Mucosa of rectum (tissue), 2 donors: ENCODE data around the gene SOWAHA.
"Not testable (repeated sequence)": the region's sequence is repeated elsewhere in the genome, so short reads cannot be mapped to it uniquely, and the experiment has no call there.

Source experiments
- H3K27ac ChIP-seq, 2 donors: one replicate each; pipeline ENCODE4 v1.7.0; 2013; ENCODE audit warnings: inconsistent platforms in 2 of 2, low read depth in 2 of 2, low read length in 2 of 2
- H3K27me3 ChIP-seq, 2 donors: one replicate each; pipeline ENCODE4 v1.7.0; 2013; ENCODE audit warnings: low read length in 2 of 2; ENCODE audit not compliant: control insufficient read depth in 2 of 2, insufficient read depth in 2 of 2
- H3K36me3 ChIP-seq, 2 donors: one replicate each; pipeline ENCODE4 v1.7.0; 2013; ENCODE audit warnings: low read length in 2 of 2; ENCODE audit not compliant: control insufficient read depth in 2 of 2, insufficient read depth in 2 of 2
- H3K4me1 ChIP-seq, 2 donors: one replicate each; pipeline ENCODE4 v1.7.0; 2013; ENCODE audit warnings: low read length in 2 of 2, mild to moderate bottlenecking in 1 of 2; ENCODE audit not compliant: control insufficient read depth in 2 of 2, insufficient read depth in 2 of 2
- H3K4me3 ChIP-seq, 2 donors: one replicate each; pipeline ENCODE4 v1.7.0; 2013; ENCODE audit warnings: low read length in 2 of 2
- H3K9ac ChIP-seq, 2 donors: one replicate each; pipeline ENCODE4 v1.7.0; 2013; ENCODE audit warnings: low read length in 2 of 2, low read depth in 1 of 2, mild to moderate bottlenecking in 1 of 2
- H3K9me3 ChIP-seq, 2 donors: one replicate each; pipeline ENCODE4 v1.7.0; 2013; ENCODE audit warnings: low read length in 2 of 2; ENCODE audit not compliant: control insufficient read depth in 2 of 2
- donor health status: healthy.
- donor health status: Normal muscosa, but diverticular disease.

SOWAHA gene

DNA sequence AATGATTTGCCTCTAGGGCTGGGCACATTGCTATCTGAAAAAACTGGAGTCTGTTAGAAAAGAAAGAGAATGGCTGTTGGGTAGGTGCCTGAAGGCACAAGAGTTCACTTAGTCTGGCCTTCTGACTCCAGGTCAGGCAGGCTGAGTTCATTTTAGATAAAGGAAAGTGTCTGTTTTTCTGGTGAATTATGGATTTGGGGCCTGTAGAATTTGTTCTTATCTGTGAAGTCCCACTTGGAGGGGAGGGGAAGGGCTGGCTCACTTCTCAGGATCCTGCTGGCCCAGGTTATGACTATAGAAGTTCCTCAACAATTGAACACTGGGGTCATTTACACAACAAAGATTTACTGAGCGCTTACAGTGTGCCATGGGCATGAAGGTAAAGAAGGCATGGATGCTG lies 24.6 kb upstream of the SOWAHA start:
- H3K9ac ChIP-seq = no peak overlapping the region
- no peak overlapping the region for H3K27ac ChIP-seq
- H3K27me3 ChIP-seq = no peaks in the 10 kb centered on the region
- no peaks in the 10 kb centered on the region for H3K36me3 ChIP-seq
- no peaks in the 10 kb centered on the region for H3K4me1 ChIP-seq
- no peak overlapping the region for H3K4me3 ChIP-seq
- H3K9me3 ChIP-seq = no peaks in the 10 kb centered on the region

DNA sequence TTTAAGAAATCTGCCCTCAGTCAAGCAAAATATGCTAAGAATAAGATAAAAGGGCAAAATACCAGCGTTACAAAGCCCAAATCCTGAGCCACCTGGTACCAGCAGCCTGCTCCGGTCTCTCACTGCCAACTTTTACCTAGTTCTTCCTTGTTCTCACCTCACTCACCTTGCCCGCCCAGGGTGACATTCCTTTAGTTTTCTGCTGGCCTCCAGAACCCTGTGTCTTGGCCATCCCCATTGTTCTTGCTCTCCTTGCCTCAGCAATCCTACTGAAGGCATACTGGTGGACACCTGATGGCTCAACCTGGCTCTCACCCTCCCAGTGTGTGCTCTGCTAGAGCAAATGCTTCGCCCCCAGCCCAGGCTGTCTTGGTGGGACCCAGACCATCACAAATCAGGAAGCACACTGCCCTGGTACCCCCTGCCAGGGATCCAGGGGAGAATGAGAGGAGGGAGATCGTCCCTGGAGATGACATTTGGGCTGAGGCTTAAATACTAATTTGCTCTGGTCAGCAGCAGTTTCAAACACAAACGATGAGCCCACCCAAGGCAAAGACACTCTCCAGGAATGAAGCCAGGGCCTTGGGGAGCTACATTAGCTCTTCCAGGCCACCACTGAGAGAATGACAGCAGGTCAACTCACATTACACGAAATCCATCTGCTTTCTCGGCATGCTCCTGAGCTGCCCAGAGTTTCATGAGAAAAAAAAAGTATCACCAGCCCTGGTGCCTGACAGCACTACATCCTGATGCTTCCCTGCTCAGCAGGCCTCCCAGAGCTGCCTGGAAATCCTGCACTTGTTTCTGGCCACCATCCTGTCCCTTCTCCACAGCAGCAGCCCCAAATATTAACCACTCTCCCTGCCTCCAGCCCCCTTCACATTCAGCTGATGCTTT lies 23.9 kb upstream of the SOWAHA start:
- no peaks in the 10 kb centered on the region for H3K36me3 ChIP-seq
- no peak overlapping the region for H3K27ac ChIP-seq
- H3K9me3 ChIP-seq = no peaks in the 10 kb centered on the region
- no peaks in the 10 kb centered on the region for H3K4me1 ChIP-seq
- H3K9ac ChIP-seq = no peak overlapping the region
- H3K27me3 ChIP-seq = no peaks in the 10 kb centered on the region
- no peak overlapping the region for H3K4me3 ChIP-seq

DNA sequence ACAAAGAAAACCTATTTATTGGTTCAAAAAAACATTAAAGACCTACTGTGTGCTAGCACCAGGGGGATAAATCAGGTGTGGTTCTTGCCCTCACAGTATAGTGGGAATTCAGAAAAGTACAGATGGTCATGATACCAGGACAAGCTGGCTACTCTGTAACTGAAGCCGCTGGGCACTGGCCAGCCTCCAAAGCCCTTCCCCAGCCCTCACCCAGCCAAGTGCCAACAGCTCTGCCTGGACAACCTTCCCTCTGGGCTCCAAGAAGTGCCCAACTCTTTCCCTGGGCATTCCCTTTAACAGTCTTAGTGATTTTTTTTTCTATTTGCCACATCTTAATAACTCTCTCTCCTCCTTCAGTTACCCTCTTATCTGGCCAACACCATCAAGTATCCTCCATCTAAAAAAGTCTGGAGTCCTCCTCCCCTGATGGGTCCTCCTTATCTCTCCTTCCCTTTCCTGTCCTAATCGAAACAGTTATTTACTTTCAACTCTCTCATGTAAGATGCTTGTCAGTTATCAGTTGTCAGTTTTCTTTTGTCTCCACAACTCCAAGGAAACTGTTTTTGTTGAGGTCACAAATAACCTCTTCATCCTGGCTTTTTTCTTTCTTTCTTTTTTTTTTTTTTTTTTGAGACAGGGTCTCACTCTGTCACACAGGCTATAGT lies 22.8 kb upstream of the SOWAHA start:
- no peaks in the 10 kb centered on the region for H3K9me3 ChIP-seq
- H3K27ac ChIP-seq = no peak overlapping the region
- no peak overlapping the region for H3K4me3 ChIP-seq
- no peaks in the 10 kb centered on the region for H3K27me3 ChIP-seq
- H3K4me1 ChIP-seq = no peaks in the 10 kb centered on the region
- H3K9ac ChIP-seq = no peak overlapping the region
- H3K36me3 ChIP-seq = no peaks in the 10 kb centered on the region

DNA sequence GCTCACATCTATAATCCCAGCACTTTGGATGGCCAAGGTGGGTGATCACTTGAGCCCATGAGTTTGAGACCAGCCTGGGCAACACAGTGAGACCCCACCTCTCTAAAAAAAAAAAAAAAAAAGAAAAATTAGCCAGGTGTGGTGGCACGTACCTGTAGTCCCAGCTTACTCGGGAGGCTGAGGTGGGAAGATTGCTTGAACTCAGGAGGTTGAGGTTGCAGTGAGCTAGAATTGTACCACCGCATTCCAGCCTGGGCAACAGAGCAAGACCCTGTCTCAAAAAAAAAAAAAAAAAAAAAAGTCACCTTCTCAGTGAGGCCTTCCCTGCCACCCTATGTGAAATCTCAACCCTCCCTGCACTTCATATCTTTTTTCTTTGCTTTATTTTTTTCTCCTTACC lies 22.1 kb upstream of the SOWAHA start:
- Histone ChIP-seq H3K36me3 (no peaks in the 10 kb centered on the region), H3K27me3 (no peaks in the 10 kb centered on the region)

DNA sequence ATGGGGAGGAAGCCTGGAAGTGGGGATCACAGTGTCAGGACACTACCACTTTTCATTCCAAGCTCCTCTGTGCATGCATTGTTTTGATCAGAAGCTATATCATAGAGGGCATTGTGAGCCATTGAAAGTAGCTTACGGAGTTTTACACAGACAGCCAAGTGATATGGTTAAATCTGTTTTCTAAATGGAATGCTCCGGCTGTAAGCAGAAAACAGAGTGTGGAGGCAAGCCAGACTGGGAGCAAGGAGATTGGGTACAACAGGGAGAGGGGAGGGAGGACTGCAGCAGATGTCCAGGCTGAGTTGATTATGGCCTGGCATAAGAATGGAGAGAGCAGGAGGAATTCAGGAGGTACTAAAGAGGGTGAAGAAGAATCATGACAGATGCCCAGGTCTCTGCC lies 15.5 kb upstream of the SOWAHA start:
- Histone ChIP-seq H3K9ac (no peak overlapping the region), H3K27me3 (peaks cover 0 to 2% of the 10 kb centered on the region in 2 donors), H3K4me1 (no peaks in the 10 kb centered on the region), H3K4me3 (no peak overlapping the region), H3K9me3 (no peaks in the 10 kb centered on the region), H3K36me3 (no peaks in the 10 kb centered on the region), H3K27ac (no peak overlapping the region)

More for the DNA sequence above, 22.1 kb upstream of the SOWAHA start:
- Histone ChIP-seq H3K9ac (no peak overlapping the region), H3K9me3 (no peaks in the 10 kb centered on the region), H3K27ac (no peak overlapping the region), H3K4me1 (no peaks in the 10 kb centered on the region), H3K4me3 (no peak overlapping the region)

DNA sequence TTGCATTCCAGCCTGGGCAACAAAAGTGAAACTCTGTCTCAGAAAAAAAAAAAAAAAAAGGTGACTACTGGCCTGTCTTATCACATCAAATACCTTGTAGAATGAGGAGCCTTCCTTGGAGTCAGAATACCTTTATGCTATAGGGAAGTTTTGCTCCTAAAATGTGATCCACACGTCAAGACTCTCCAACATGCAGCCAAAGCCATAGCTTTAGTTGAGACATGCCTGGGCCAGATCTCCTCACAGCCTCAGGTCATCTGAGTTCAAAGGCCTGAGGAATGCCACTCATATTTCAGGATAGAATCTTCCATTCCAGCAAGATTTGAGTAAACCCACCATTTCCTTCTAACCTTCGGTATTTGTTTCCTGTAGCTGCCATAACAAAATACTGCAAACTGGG lies 13.7 kb upstream of the SOWAHA start:
- no peaks in the 10 kb centered on the region for H3K4me1 ChIP-seq
- H3K4me3 ChIP-seq = no peak overlapping the region
- no peak overlapping the region for H3K27ac ChIP-seq
- no peaks in the 10 kb centered on the region for H3K9me3 ChIP-seq
- no peak overlapping the region for H3K9ac ChIP-seq
- peaks cover 0 to 2% of the 10 kb centered on the region in 2 donors for H3K27me3 ChIP-seq
- no peaks in the 10 kb centered on the region for H3K36me3 ChIP-seq

DNA sequence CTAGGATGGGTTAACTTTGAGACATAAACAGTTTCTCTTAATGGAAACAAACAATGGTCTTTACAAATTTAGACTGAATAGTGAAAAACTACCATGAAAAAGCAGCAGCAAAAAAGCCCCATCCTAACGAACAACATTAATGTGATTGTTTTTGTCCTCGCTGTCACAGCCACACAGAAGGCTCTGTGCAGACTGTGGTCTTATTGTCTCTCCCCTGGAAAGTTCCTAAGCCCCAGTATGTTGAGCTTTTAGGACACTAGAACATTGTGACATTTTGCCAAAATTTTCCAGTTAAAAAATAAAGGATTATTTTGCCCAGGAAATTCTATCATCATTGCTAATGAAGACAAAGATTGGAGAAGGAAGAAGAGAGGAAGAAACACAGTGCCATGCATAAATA lies 12.6 kb upstream of the SOWAHA start:
- no peak overlapping the region for H3K4me3 ChIP-seq
- peaks cover 0 to 2% of the 10 kb centered on the region in 2 donors for H3K27me3 ChIP-seq
- H3K27ac ChIP-seq = no peak overlapping the region
- no peaks in the 10 kb centered on the region for H3K9me3 ChIP-seq
- no peak overlapping the region for H3K9ac ChIP-seq
- no peaks in the 10 kb centered on the region for H3K36me3 ChIP-seq
- H3K4me1 ChIP-seq = no peaks in the 10 kb centered on the region

DNA sequence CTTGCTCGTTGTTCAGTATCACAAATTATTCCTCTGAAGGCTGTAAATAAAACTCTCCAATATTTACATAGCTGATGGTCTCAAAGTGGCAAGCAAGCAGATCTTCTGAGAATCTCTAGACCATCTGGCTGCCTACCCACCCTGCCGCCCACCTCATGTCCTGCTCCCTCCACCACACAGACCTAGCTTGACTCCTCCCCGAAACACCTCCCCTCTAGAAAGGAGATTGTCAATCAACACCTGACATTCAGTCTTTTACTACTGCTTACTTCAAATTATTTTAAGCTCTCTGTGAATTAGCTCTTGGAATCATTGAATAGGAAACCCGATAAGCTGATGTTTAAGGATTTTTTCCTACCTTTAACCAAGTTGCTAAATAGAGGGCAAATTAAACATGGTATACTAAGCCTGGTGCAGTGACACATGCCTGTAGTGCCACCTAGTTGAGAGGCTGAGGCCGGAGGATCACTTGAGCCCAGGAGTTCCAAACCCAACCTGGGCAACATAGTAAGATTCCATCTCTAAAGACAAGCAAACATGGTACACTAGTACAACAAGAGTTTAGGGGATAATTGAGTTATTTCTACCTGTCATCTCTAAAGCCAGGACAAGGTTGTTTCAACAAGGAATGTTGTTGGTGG lies 10.9 kb upstream of the SOWAHA start:
- Histone ChIP-seq H3K4me3 (no peak overlapping the region), H3K9me3 (no peaks in the 10 kb centered on the region), H3K27me3 (peaks cover 0 to 2% of the 10 kb centered on the region in 2 donors), H3K36me3 (no peaks in the 10 kb centered on the region), H3K27ac (no peak overlapping the region), H3K4me1 (peaks cover 0 to 3% of the 10 kb centered on the region in 2 donors), H3K9ac (no peak overlapping the region)

DNA sequence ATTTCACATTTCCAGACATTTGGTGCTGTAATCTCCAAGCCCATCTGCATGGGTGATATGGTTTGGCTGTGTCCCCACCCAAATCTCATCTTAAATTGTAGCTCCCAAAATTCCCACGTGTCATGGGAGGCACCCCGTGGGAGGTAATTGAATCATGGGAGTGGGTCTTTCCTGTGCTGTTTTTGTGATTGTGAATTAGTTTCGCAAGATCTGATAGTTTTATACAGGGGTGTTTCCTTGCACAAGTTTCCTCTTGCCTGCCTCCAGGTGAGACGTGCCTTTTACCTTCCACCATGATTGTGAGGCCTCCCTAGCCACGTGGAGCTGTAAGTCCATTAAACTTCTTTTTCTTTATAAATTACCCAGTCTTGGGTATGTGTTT lies 10.4 kb upstream of the SOWAHA start:
- H3K27me3 ChIP-seq, H3K9ac ChIP-seq, H3K27ac ChIP-seq, H3K9me3 ChIP-seq, H3K36me3 ChIP-seq, H3K4me3 ChIP-seq, H3K4me1 ChIP-seq: not testable (repeated sequence)

DNA sequence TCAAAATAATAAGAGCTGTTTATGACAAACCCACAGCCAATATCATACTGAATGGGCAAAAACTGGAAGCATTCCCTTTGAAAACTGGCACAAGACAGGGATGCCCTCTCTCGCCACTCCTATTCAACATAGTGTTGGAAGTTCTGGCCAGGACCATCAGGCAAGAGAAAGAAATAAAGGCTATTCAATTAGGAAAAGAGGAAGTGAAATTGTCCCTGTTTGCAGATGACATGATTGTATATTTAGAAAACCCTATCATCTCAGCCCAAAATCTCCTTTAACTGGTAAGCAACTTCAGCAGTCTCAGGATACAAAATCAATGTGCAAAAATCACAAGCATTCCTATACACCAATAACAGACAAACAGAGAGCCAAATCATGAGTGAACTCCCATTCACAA lies 8.9 kb upstream of the SOWAHA start:
- H3K27me3 ChIP-seq, H3K4me1 ChIP-seq, H3K9ac ChIP-seq, H3K4me3 ChIP-seq, H3K9me3 ChIP-seq, H3K27ac ChIP-seq, H3K36me3 ChIP-seq: not testable (repeated sequence)
